SK-N-SH treated with all-trans-retinoic acid at 6 μM for 48 hours (cell line): ENCODE data around the gene ABR.

ENCODE experiments used
- BACH2 ChIP-seq: fragments of 250-450 bp; sonication (Bioruptor Pico); IDR thresholded peaks from 2 replicates; pipeline ENCODE4 v1.9.0; 2021; ENCODE audit warnings: mild to moderate bottlenecking, borderline replicate concordance
- CSDC2 ChIP-seq: fragments of 250-450 bp; sonication (Bioruptor Pico); IDR thresholded peaks from 2 replicates; pipeline ENCODE4 v1.5.0; 2020; ENCODE audit warnings: mild to moderate bottlenecking, moderate library complexity
- ESRRG ChIP-seq: fragments of 250-450 bp; sonication (Bioruptor Pico); IDR thresholded peaks from 2 replicates; pipeline ENCODE4 v1.6.1; 2021; ENCODE audit warnings: mild to moderate bottlenecking
- OSR1 ChIP-seq: fragments of 250-450 bp; sonication (Bioruptor Pico); IDR thresholded peaks from 2 replicates; pipeline ENCODE4 v1.8.0; 2022; ENCODE audit warnings: moderate library complexity, mild to moderate bottlenecking, inconsistent platforms
- TCF4 ChIP-seq: fragments of 250-450 bp; sonication (Bioruptor Pico); IDR thresholded peaks from 2 replicates; pipeline ENCODE4 v1.8.0; 2021; ENCODE audit warnings: mild to moderate bottlenecking, moderate library complexity, borderline replicate concordance
- TOX ChIP-seq: fragments of 250-450 bp; sonication (Bioruptor Pico); IDR thresholded peaks from 2 replicates; pipeline ENCODE4 v1.8.0; 2021; ENCODE audit warnings: mild to moderate bottlenecking, moderate library complexity, borderline replicate concordance
- ZC3H10 ChIP-seq: fragments of 250-450 bp; sonication (Bioruptor Pico); IDR thresholded peaks from 2 replicates; pipeline ENCODE4 v1.5.1; 2021; ENCODE audit warnings: mild to moderate bottlenecking, moderate library complexity
- ZFP3 ChIP-seq: fragments of 250-450 bp; sonication (Bioruptor Pico); IDR thresholded peaks from 2 replicates; pipeline ENCODE4 v1.5.0; 2020; ENCODE audit warnings: mild to moderate bottlenecking, moderate library complexity
- ZNF8 ChIP-seq: fragments of 450-650 bp; formaldehyde crosslinking; IDR thresholded peaks from 2 replicates; pipeline ENCODE4 v1.5.0; 2020; ENCODE audit warnings: mild to moderate bottlenecking, moderate library complexity
- TF ChIP-seq, protein P1 (sequence below): fragments of 250-450 bp; sonication (Bioruptor Pico); IDR thresholded peaks from 2 replicates; pipeline ENCODE4 v1.8.0; 2020; ENCODE audit warnings: mild to moderate bottlenecking, moderate library complexity, borderline replicate concordance
- TF ChIP-seq, protein P2 (sequence below): fragments of 250-450 bp; sonication (Bioruptor Pico); IDR thresholded peaks from 2 replicates; pipeline ENCODE4 v1.5.1; 2020; ENCODE audit warnings: low read depth, mild to moderate bottlenecking, moderate library complexity
- TF ChIP-seq, protein P3 (sequence below): fragments of 250-450 bp; sonication (Bioruptor Pico); IDR thresholded peaks from 2 replicates; pipeline ENCODE4 v1.8.0; 2021; ENCODE audit warnings: low read depth, mild to moderate bottlenecking, moderate library complexity, borderline replicate concordance
- TF ChIP-seq, protein P4 (sequence below): fragments of 250-450 bp; sonication (Bioruptor Pico); IDR thresholded peaks from 2 replicates; pipeline ENCODE4 v1.5.1; 2021; ENCODE audit warnings: mild to moderate bottlenecking, moderate library complexity

DNA sequence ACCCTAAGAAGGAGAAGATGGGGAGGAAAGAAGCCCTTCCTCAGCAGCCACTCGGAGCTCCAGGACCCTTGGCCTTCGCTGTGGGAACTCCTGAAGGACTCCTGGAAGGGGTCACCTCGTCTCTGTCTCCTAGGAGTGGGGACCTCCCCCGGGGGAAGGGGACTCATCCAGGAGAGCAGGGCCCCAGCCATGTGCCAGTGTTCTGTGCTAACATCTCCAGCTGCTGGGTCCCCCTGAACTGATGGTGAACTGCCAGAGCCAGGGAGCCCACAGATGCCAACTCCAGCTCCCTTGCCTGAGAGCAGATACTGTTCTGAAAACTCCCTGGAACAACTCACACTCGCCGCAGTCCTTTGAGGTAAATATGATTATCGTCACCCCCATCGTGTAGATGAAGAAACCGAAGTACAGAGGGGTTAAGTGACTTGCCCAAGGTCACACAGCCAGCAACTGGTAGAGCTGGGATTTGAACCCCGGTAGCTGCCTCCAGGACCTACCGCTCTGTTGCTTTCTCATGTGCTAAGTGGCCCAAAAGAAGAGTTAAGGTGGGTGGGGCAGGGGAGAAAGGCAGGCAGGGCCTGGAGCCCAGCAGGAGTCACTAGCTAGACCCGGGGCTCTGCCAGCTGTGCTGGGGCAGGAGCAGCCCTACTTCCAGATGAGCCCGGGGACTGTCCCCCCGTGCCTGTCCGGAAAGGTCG lies 172.3 kb downstream of the ABR start:
- TF ChIP-seq ZC3H10 (CRISPR knock-in tag) (no peak), TOX (no peak), BACH2 (CRISPR knock-in tag) (no peak), ZFP3 (no peak), OSR1 (CRISPR knock-in tag) (no peak), ZNF8 (CRISPR knock-in tag) (no peak), CSDC2 (CRISPR knock-in tag) (no peak), TCF4 (CRISPR knock-in tag) (no peak), ESRRG (no peak)
- TF ChIP-seq, protein P1, sequence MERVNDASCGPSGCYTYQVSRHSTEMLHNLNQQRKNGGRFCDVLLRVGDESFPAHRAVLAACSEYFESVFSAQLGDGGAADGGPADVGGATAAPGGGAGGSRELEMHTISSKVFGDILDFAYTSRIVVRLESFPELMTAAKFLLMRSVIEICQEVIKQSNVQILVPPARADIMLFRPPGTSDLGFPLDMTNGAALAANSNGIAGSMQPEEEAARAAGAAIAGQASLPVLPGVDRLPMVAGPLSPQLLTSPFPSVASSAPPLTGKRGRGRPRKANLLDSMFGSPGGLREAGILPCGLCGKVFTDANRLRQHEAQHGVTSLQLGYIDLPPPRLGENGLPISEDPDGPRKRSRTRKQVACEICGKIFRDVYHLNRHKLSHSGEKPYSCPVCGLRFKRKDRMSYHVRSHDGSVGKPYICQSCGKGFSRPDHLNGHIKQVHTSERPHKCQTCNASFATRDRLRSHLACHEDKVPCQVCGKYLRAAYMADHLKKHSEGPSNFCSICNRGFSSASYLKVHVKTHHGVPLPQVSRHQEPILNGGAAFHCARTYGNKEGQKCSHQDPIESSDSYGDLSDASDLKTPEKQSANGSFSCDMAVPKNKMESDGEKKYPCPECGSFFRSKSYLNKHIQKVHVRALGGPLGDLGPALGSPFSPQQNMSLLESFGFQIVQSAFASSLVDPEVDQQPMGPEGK (CRISPR knock-in tag) = no peak
- TF ChIP-seq, protein P2, sequence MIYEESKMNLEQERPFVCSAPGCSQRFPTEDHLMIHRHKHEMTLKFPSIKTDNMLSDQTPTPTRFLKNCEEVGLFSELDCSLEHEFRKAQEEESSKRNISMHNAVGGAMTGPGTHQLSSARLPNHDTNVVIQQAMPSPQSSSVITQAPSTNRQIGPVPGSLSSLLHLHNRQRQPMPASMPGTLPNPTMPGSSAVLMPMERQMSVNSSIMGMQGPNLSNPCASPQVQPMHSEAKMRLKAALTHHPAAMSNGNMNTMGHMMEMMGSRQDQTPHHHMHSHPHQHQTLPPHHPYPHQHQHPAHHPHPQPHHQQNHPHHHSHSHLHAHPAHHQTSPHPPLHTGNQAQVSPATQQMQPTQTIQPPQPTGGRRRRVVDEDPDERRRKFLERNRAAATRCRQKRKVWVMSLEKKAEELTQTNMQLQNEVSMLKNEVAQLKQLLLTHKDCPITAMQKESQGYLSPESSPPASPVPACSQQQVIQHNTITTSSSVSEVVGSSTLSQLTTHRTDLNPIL (CRISPR knock-in tag) = no peak
- TF ChIP-seq, protein P3, sequence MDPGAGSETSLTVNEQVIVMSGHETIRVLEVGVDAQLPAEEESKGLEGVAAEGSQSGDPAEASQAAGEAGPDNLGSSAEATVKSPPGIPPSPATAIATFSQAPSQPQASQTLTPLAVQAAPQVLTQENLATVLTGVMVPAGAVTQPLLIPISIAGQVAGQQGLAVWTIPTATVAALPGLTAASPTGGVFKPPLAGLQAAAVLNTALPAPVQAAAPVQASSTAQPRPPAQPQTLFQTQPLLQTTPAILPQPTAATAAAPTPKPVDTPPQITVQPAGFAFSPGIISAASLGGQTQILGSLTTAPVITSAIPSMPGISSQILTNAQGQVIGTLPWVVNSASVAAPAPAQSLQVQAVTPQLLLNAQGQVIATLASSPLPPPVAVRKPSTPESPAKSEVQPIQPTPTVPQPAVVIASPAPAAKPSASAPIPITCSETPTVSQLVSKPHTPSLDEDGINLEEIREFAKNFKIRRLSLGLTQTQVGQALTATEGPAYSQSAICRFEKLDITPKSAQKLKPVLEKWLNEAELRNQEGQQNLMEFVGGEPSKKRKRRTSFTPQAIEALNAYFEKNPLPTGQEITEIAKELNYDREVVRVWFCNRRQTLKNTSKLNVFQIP (CRISPR knock-in tag) = no peak
- TF ChIP-seq, protein P4, sequence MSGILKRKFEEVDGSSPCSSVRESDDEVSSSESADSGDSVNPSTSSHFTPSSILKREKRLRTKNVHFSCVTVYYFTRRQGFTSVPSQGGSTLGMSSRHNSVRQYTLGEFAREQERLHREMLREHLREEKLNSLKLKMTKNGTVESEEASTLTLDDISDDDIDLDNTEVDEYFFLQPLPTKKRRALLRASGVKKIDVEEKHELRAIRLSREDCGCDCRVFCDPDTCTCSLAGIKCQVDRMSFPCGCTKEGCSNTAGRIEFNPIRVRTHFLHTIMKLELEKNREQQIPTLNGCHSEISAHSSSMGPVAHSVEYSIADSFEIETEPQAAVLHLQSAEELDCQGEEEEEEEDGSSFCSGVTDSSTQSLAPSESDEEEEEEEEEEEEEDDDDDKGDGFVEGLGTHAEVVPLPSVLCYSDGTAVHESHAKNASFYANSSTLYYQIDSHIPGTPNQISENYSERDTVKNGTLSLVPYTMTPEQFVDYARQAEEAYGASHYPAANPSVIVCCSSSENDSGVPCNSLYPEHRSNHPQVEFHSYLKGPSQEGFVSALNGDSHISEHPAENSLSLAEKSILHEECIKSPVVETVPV = no peak
